ENCODE data around the gene HSFX3. TPM values are rescaled to one million over a fixed set of nuclear protein-coding genes. Genes with fewer than 3 reads are reported as not detected.

Gene HSFX3
- total RNA-seq, 1 experiment from 2014 or later = 0.96 TPM

GRCh38 chrX:149504915-149505651 lies 44.6 kb downstream of the HSFX3 start, which contains the start of gene IDS:
Gene IDS, minus strand, starts transcription at chrX:149505306. Its CDS starts 169 bp downstream, at chrX:149505137.
- H3K4me3 ChIP-seq (replicated peaks in 1 of 2; ENCODE audit: low read depth in 1 of 2, low read length in 2 of 2) = peak within 1 kb of the TSS; percentile 62 to 63
- POLR2A ChIA-PET = no interaction called here
- no peaks in the 10 kb centered on the region for H3K36me3 ChIP-seq (ENCODE audit: control insufficient read depth in 1 of 2, insufficient read depth in 2 of 2, low read length in 2 of 2)
- ATAC-seq (peak; percentile 95), DNase-seq (ENCODE audit: low read depth, low spot score) (peak; percentile 68)
- H3K9ac ChIP-seq (ENCODE audit: low read length) = peak within 1 kb of the TSS; percentile 70
- RAD21 ChIA-PET (ENCODE audit: low non-redundant PET in 1 of 2, low total read pairs in 2 of 2, uncharacterized antibody in 2 of 2, unreplicated experiment in 2 of 2) = no interaction called here
- intact Hi-C loops (cut with micrococcal nuclease) = no loop called here
- H3K9me2 ChIP-seq (ENCODE audit: insufficient read depth) = no peaks in the 10 kb centered on the region
- H3K27me3 ChIP-seq (ENCODE audit: insufficient read depth, low read length) = no peaks in the 10 kb centered on the region
- CTCF ChIA-PET = interaction anchor here (1.0 kb wide), 1 partner anchor 18 kb away, joined by 4 read pairs; no protein-coding TSS in a partner anchor
- peaks cover 4% of the 10 kb centered on the region; the same call in 1 of the 2 replicates for H3K79me2 ChIP-seq (ENCODE audit: insufficient read depth, low read length)
- H4K20me1 ChIP-seq (ENCODE audit: insufficient read depth) = no peaks in the 10 kb centered on the region
- peak within 1 kb of the TSS; percentile 65; the same call in 1 of the 2 replicates for H3K27ac ChIP-seq (ENCODE audit: low read depth, low read length)
- BruUV-seq (replicated peaks) = no TSS peak
- H3K4me2 ChIP-seq (ENCODE audit: low read length) = peak within 1 kb of the TSS; percentile 73
- no peaks in the 10 kb centered on the region for H3K9me3 ChIP-seq (ENCODE audit: control insufficient read depth in 1 of 2, insufficient read depth in 1 of 2, low read depth in 1 of 2, low read length in 2 of 2)
- peaks cover 0 to 18% of the 10 kb centered on the region in 2 experiments; a peak in 3 of 4 replicates for H3K4me1 ChIP-seq (ENCODE audit: control insufficient read depth in 1 of 2, insufficient read depth in 2 of 2, low read length in 2 of 2)
- no peak within 1 kb of the TSS for H2AFZ ChIP-seq (ENCODE audit: low read depth, low read length, poor library complexity, severe bottlenecking)
- TF ChIP-seq, protein P1, sequence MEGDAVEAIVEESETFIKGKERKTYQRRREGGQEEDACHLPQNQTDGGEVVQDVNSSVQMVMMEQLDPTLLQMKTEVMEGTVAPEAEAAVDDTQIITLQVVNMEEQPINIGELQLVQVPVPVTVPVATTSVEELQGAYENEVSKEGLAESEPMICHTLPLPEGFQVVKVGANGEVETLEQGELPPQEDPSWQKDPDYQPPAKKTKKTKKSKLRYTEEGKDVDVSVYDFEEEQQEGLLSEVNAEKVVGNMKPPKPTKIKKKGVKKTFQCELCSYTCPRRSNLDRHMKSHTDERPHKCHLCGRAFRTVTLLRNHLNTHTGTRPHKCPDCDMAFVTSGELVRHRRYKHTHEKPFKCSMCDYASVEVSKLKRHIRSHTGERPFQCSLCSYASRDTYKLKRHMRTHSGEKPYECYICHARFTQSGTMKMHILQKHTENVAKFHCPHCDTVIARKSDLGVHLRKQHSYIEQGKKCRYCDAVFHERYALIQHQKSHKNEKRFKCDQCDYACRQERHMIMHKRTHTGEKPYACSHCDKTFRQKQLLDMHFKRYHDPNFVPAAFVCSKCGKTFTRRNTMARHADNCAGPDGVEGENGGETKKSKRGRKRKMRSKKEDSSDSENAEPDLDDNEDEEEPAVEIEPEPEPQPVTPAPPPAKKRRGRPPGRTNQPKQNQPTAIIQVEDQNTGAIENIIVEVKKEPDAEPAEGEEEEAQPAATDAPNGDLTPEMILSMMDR (IDR thresholded peaks at IDR 0.05 in 2 of 3, conservative IDR thresholded peaks at IDR 0.05 in 1 of 3; ENCODE audit: borderline replicate concordance in 1 of 3, insufficient read depth in 1 of 3, low read depth in 2 of 3, low read length in 2 of 3) = no peak
- TF ChIP-seq YY1 (IDR thresholded peaks at IDR 0.05; ENCODE audit: extremely low read depth, insufficient replicate concordance, low read depth, low read length) (no peak), FOSL1 (IDR thresholded peaks at IDR 0.05; ENCODE audit: low read depth) (no peak), ELF1 (IDR thresholded peaks at IDR 0.05; ENCODE audit: borderline replicate concordance, low read depth) (no peak), TCF7L2 (IDR thresholded peaks at IDR 0.05; ENCODE audit: borderline replicate concordance, extremely low read depth, insufficient read depth, insufficient read length) (no peak), SRF (IDR thresholded peaks at IDR 0.05; ENCODE audit: low read depth) (no peak), ZFX (IDR thresholded peaks at IDR 0.05) (peak; percentile 68), JUND (IDR thresholded peaks at IDR 0.05) (no peak), SIN3A (IDR thresholded peaks at IDR 0.05; ENCODE audit: low read depth) (no peak), MAX (IDR thresholded peaks at IDR 0.05) (0 out of 2 replicates have a peak, but pooled peaks have one; percentile 27), ZBTB33 (IDR thresholded peaks at IDR 0.05; ENCODE audit: extremely low read depth, insufficient replicate concordance, low read length) (no peak), CEBPB (IDR thresholded peaks at IDR 0.05; ENCODE audit: low read depth) (no peak), RAD21 (IDR thresholded peaks at IDR 0.05; ENCODE audit: low read depth) (no peak), CBX3 (IDR thresholded peaks at IDR 0.05; ENCODE audit: low read depth) (no peak), ZNF274 (IDR thresholded peaks at IDR 0.05; ENCODE audit: low read depth, low read length) (no peak), POLR2AphosphoS5 (IDR thresholded peaks at IDR 0.05; ENCODE audit: low read depth, low read length) (peak; percentile 98), EZH2phosphoT487 (IDR thresholded peaks at IDR 0.05; ENCODE audit: borderline replicate concordance) (no peak), POLR2A (IDR thresholded peaks at IDR 0.05; ENCODE audit: borderline replicate concordance, extremely low read depth, insufficient read depth, insufficient read length) (peak; percentile 69), SP1 (IDR thresholded peaks at IDR 0.05; ENCODE audit: low read depth) (no peak)
- TF ChIP-seq, protein P2, sequence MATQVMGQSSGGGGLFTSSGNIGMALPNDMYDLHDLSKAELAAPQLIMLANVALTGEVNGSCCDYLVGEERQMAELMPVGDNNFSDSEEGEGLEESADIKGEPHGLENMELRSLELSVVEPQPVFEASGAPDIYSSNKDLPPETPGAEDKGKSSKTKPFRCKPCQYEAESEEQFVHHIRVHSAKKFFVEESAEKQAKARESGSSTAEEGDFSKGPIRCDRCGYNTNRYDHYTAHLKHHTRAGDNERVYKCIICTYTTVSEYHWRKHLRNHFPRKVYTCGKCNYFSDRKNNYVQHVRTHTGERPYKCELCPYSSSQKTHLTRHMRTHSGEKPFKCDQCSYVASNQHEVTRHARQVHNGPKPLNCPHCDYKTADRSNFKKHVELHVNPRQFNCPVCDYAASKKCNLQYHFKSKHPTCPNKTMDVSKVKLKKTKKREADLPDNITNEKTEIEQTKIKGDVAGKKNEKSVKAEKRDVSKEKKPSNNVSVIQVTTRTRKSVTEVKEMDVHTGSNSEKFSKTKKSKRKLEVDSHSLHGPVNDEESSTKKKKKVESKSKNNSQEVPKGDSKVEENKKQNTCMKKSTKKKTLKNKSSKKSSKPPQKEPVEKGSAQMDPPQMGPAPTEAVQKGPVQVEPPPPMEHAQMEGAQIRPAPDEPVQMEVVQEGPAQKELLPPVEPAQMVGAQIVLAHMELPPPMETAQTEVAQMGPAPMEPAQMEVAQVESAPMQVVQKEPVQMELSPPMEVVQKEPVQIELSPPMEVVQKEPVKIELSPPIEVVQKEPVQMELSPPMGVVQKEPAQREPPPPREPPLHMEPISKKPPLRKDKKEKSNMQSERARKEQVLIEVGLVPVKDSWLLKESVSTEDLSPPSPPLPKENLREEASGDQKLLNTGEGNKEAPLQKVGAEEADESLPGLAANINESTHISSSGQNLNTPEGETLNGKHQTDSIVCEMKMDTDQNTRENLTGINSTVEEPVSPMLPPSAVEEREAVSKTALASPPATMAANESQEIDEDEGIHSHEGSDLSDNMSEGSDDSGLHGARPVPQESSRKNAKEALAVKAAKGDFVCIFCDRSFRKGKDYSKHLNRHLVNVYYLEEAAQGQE (IDR thresholded peaks at IDR 0.05; ENCODE audit: low read depth) = no peak

Data from HCT116 (cell line).